ENCODE results near the gene ARHGEF39.
"Not testable (repeated sequence)": the region's sequence is repeated elsewhere in the genome, so short reads cannot be mapped to it uniquely, and the experiment has no call there.

Gene ARHGEF39

GRCh38 chr9:35616681-35617459, 48.1 kb downstream of the ARHGEF39 start:
- Mint-ChIP-seq H3K4me3 (peak overlapping the region; percentile 82), H3K9me3 (no peaks in the 10 kb centered on the region), H3K27ac (peak overlapping the region; percentile 97), H3K36me3 (ENCODE audit: low read depth) (peaks cover 2% of the 10 kb centered on the region), H3K4me1 (peaks cover 60% of the 10 kb centered on the region), H3K27me3 (no peaks in the 10 kb centered on the region)
- DNase-seq (peak; percentile 83), ATAC-seq (peak; percentile 15)

GRCh38 chr9:35615981-35616680, 48.9 kb downstream of the ARHGEF39 start:
- peaks cover 2% of the 10 kb centered on the region for H3K36me3 Mint-ChIP-seq (ENCODE audit: low read depth)
- H3K27ac Mint-ChIP-seq: peak overlapping the region; percentile 74
- H3K27me3 Mint-ChIP-seq: no peaks in the 10 kb centered on the region
- peaks cover 58% of the 10 kb centered on the region for H3K4me1 Mint-ChIP-seq
- no peak for ATAC-seq
- peak overlapping the region; percentile 82 for H3K4me3 Mint-ChIP-seq
- no peaks in the 10 kb centered on the region for H3K9me3 Mint-ChIP-seq
- DNase-seq: no peak

- H3K36me3 Mint-ChIP-seq (ENCODE audit: low read depth): peaks cover 8% of the 10 kb centered on the region
- ATAC-seq: no peak
- H3K4me1 Mint-ChIP-seq: peaks cover 25% of the 10 kb centered on the region
- H3K27ac Mint-ChIP-seq: no peak overlapping the region
- H3K9me3 Mint-ChIP-seq: no peaks in the 10 kb centered on the region
- no peak overlapping the region for H3K4me3 Mint-ChIP-seq
- no peak for DNase-seq
- no peaks in the 10 kb centered on the region for H3K27me3 Mint-ChIP-seq
Observed at GRCh38 chr9:35612843-35613242, 52.2 kb downstream of the ARHGEF39 start.

DNA sequence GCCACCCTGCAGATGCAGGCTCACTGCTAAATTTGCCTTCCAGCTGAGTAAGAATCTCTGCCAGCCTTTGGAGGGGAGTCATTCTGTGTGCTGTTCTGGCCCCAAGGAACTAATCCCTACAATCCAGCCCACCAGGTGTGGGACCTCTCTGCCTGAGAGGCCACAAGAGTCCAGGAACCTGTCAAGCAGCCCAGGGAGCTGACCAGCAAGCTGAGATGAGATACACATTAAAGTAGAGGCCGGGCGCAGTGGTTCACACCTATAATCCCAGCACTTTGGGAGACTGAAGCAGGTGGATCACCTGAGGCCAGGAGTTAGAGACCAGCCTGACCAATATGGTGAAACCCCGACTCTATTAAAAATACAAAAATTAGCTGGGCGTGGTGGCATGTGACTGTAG, 52.9 kb downstream of the ARHGEF39 start:
- not testable (repeated sequence) for H3K4me3 Mint-ChIP-seq, H3K9me3 Mint-ChIP-seq

DNA sequence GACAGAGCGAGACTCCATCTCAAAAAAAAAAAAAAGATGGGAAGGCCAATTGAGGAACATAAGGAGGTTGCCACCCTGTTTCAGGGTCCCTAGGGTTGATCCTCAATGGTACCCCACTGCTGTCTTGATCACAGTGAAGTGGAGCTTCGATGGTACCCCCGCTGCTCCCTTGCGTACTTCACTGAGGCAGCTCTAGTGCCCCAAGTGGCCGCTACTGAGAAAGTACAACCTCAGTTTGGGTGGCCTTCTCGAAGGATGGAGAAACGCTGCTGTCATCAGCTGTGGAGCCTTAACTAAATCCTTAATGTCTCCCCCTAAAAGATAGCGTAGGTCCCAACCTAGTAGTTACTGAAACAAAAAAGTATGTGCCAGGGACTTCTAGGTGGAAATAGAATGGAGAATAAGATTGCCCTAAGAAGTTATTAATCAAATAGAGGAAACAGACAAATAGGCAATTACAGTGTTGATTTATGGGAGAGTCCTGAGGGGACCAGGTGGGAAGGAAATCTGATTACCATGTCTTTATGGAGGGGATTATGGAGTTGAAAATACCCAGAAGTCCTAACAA, 53.7 kb downstream of the ARHGEF39 start:
- Mint-ChIP-seq H3K36me3 (ENCODE audit: low read depth) (peaks cover 13% of the 10 kb centered on the region), H3K27me3 (no peaks in the 10 kb centered on the region), H3K4me1 (peaks cover 20% of the 10 kb centered on the region), H3K9me3 (no peaks in the 10 kb centered on the region), H3K4me3 (no peak overlapping the region), H3K27ac (no peak overlapping the region)
- ATAC-seq (peak; percentile 72), DNase-seq (peak; percentile 59)

More for the DNA sequence above, 52.9 kb downstream of the ARHGEF39 start:
- DNase-seq; ATAC-seq; H3K27ac Mint-ChIP-seq; H3K36me3 Mint-ChIP-seq (ENCODE audit: low read depth); H3K27me3 Mint-ChIP-seq: not testable (repeated sequence)
- H3K4me1 Mint-ChIP-seq: peaks cover 20% of the 10 kb centered on the region

GRCh38 chr9:35609820-35610163, 55.2 kb downstream of the ARHGEF39 start:
- Mint-ChIP-seq H3K4me3 (no peak overlapping the region), H3K36me3 (ENCODE audit: low read depth) (peaks cover 13% of the 10 kb centered on the region), H3K4me1 (peaks cover 19% of the 10 kb centered on the region), H3K9me3 (no peaks in the 10 kb centered on the region), H3K27ac (no peak overlapping the region), H3K27me3 (no peaks in the 10 kb centered on the region)
- DNase-seq: no peak
- no peak for ATAC-seq
